ENCODE measurements around the gene TFF3. TPM values are rescaled to one million over a fixed set of nuclear protein-coding genes. Genes with fewer than 3 reads are reported as not detected.
A peak's percentile ranks its signal among the peaks of the same experiment; 100 is the strongest.

TFF3 gene
- polyA plus RNA-seq, 1 donor from 2014 or later, result not detected

- Mint-ChIP-seq H3K9me3 (no peaks in the 10 kb centered on the region), H3K4me1 (peaks cover 4 to 6% (median 6%) of the 10 kb centered on the region in 3 donors), H3K27me3 (peaks cover 12% of the 10 kb centered on the region), H3K4me3 (no peak overlapping the region), H3K27ac (peak overlapping the region in 1 of 3 donors; percentile 47), H3K36me3 (peaks cover 3% of the 10 kb centered on the region)
Measured at GRCh38 chr21:42340187-42341050, 25.2 kb upstream of the TFF3 start.

GRCh38 chr21:42338729-42339715, 23.8 kb upstream of the TFF3 start:
- Mint-ChIP-seq H3K27me3 (peaks cover 12% of the 10 kb centered on the region), H3K27ac (no peak overlapping the region), H3K4me3 (peak overlapping the region in 1 of 4 donors; percentile 5), H3K9me3 (no peaks in the 10 kb centered on the region), H3K36me3 (no peaks in the 10 kb centered on the region), H3K4me1 (peaks cover 4 to 6% (median 6%) of the 10 kb centered on the region in 3 donors)

GRCh38 chr21:42337830-42338728, 22.9 kb upstream of the TFF3 start:
- Mint-ChIP-seq H3K27ac (peak overlapping the region in 1 of 3 donors; percentile 3), H3K36me3 (no peaks in the 10 kb centered on the region), H3K27me3 (peaks cover 12% of the 10 kb centered on the region), H3K4me3 (peak overlapping the region in 1 of 4 donors; percentile 1), H3K4me1 (peaks cover 6% of the 10 kb centered on the region in 3 donors), H3K9me3 (no peaks in the 10 kb centered on the region)

DNA sequence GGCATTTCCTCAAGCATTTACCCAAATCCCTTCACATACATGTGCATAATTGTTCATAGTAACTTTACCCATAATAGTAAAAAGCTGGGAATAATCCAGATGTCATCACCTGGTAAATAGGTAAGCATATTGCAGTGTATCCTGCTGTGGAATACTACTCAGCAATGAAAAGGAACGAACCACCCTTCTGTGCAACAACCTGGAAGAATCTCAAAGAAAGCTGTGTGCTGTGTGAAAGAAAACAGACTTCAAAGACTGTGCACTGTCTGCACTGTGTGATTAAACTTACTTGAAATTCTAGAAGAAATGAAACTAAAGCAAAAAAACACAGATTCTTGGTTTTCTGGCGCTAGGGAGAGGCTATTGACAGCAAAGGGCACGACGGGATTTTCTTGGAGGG, 22.1 kb upstream of the TFF3 start:
- Mint-ChIP-seq H3K4me1 (peaks cover 6% of the 10 kb centered on the region in 3 donors), H3K27ac (no peak overlapping the region), H3K27me3 (peaks cover 15% of the 10 kb centered on the region), H3K4me3 (no peak overlapping the region), H3K9me3 (no peaks in the 10 kb centered on the region), H3K36me3 (no peaks in the 10 kb centered on the region)

GRCh38 chr21:42336054-42336453, 20.8 kb upstream of the TFF3 start:
- no peaks in the 10 kb centered on the region for H3K36me3 Mint-ChIP-seq
- H3K9me3 Mint-ChIP-seq, result peaks cover 2 to 12% (median 11%) of the 10 kb centered on the region in 3 donors
- H3K27me3 Mint-ChIP-seq, result peaks cover 22% of the 10 kb centered on the region
- H3K27ac Mint-ChIP-seq, result peak overlapping the region in 1 of 3 donors; percentile 39
- peaks cover 6% of the 10 kb centered on the region in 3 donors for H3K4me1 Mint-ChIP-seq
- no peak overlapping the region for H3K4me3 Mint-ChIP-seq

- H3K4me3 Mint-ChIP-seq, result no peak overlapping the region
- H3K27ac Mint-ChIP-seq, result peak overlapping the region in 1 of 3 donors; percentile 84
- H3K4me1 Mint-ChIP-seq, result peaks cover 1 to 6% (median 5%) of the 10 kb centered on the region in 3 donors
- no peaks in the 10 kb centered on the region for H3K36me3 Mint-ChIP-seq
- peaks cover 2 to 14% (median 14%) of the 10 kb centered on the region in 3 donors for H3K9me3 Mint-ChIP-seq
- H3K27me3 Mint-ChIP-seq, result peaks cover 23% of the 10 kb centered on the region
Measured at GRCh38 chr21:42332557-42333317, 17.5 kb upstream of the TFF3 start.

DNA sequence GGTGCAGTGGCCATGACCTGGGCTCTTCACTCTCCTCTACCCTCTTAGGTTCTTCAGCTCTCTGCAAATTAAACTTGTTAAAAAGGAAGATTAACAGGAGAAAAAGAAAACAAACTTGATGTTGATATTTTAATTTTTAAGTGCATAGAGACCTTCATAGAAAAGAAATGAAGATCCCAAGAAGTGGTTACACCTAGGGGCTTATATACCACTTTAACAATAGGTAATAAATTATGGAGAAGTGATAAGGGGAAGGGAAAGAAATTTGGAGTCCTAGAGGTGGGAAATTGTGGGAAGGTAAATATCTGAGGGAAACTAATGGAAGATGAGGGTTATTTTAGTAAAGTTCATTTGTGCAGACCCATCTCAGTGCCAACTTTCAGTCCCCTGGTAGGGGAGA, 16.5 kb upstream of the TFF3 start:
- peaks cover 2 to 14% (median 14%) of the 10 kb centered on the region in 3 donors for H3K9me3 Mint-ChIP-seq
- H3K4me3 Mint-ChIP-seq, result no peak overlapping the region
- no peaks in the 10 kb centered on the region for H3K36me3 Mint-ChIP-seq
- H3K27ac Mint-ChIP-seq, result no peak overlapping the region
- peaks cover 20% of the 10 kb centered on the region for H3K27me3 Mint-ChIP-seq
- H3K4me1 Mint-ChIP-seq, result peaks cover 0 to 4% (median 4%) of the 10 kb centered on the region in 3 donors

DNA sequence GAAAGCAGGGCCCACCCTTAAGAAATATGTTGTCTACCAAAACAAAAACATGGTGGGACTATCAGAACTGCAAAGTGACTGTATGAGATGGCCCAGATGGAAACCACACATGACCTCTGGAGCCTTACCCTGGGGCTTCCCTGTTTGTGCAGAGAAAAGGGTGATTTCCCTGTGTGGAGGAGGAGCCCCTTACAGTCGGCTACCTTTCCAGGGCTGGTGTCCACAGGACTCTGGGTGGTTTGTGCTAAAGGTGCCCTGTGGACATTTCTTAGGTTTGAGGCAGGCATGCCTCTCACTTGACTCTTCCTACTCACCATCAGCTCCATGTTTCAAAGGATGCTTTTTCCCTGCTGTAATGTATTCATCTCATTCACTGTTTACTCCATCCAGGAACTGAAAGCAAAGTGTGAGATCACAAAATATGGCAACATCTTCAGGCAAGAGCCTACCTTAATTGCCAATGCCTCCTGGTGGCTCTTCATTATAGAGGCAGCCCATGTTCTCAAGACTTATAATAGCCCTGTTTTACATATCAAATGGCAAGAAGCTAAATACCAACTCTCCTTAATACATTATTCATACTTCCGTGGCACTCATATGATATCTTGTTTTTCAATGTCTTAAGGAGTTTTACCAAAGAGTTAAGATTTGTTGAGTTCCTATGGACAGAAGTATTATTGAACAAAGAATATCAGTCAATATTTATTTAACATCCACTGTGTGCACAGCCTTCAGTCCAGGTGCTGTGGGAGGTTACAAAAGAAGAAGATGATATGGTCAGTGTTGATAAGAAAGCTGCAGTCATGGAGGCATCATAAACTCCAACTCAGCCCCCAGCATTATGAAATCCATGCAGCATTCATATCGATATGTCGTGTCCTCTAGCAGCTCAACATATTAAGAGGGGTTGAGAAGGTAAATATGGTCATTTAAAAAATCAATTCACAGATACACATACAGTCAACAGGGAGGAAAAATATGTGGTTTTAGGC, 15.5 kb upstream of the TFF3 start:
- H3K27me3 Mint-ChIP-seq, result peaks cover 17% of the 10 kb centered on the region
- H3K9me3 Mint-ChIP-seq, result peaks cover 2 to 14% (median 14%) of the 10 kb centered on the region in 3 donors
- peaks cover 0 to 4% (median 1%) of the 10 kb centered on the region in 3 donors for H3K4me1 Mint-ChIP-seq
- H3K27ac Mint-ChIP-seq, result no peak overlapping the region
- no peaks in the 10 kb centered on the region for H3K36me3 Mint-ChIP-seq
- H3K4me3 Mint-ChIP-seq, result no peak overlapping the region

GRCh38 chr21:42324896-42325295, 9.7 kb upstream of the TFF3 start:
- H3K27ac Mint-ChIP-seq, result no peak overlapping the region
- H3K36me3 Mint-ChIP-seq, result no peaks in the 10 kb centered on the region
- peaks cover 12% of the 10 kb centered on the region for H3K27me3 Mint-ChIP-seq
- H3K4me1 Mint-ChIP-seq, result peaks cover 0 to 3% (median 0%) of the 10 kb centered on the region in 3 donors
- no peaks in the 10 kb centered on the region for H3K9me3 Mint-ChIP-seq
- H3K4me3 Mint-ChIP-seq, result peak overlapping the region in 1 of 4 donors; percentile 19

GRCh38 chr21:42321845-42322244, 6.6 kb upstream of the TFF3 start:
- H3K4me3 Mint-ChIP-seq, result no peak overlapping the region
- peaks cover 10% of the 10 kb centered on the region for H3K27me3 Mint-ChIP-seq
- H3K27ac Mint-ChIP-seq, result no peak overlapping the region
- no peaks in the 10 kb centered on the region for H3K36me3 Mint-ChIP-seq
- H3K9me3 Mint-ChIP-seq, result no peaks in the 10 kb centered on the region
- peaks cover 7 to 11% (median 10%) of the 10 kb centered on the region in 3 donors for H3K4me1 Mint-ChIP-seq

GRCh38 chr21:42321231-42321630, 6.0 kb upstream of the TFF3 start:
- Mint-ChIP-seq H3K27ac (no peak overlapping the region), H3K27me3 (peaks cover 10% of the 10 kb centered on the region)

DNA sequence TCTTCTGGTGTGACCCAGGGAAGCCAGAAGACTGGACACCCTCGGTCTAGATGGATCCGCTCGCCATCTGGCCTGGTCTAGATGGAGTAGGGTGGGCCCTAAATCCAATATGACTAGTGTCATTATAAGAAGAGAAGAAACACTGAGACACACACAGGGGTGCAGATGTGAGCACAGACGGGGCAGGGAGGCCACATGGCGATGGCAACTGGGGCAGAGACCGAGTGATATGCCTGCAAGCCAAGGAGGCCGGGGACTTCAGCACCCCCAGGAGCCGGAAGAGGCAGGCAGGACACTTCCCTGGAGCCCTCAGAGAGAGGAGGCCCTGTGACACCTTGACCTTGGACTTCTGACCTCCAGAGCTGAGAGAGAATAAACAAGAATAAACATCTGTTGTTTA, 5.6 kb upstream of the TFF3 start:
- no peak overlapping the region for H3K4me3 Mint-ChIP-seq
- no peaks in the 10 kb centered on the region for H3K36me3 Mint-ChIP-seq
- H3K27me3 Mint-ChIP-seq, result peaks cover 10% of the 10 kb centered on the region
- no peaks in the 10 kb centered on the region for H3K9me3 Mint-ChIP-seq
- no peak overlapping the region for H3K27ac Mint-ChIP-seq
- peaks cover 7 to 11% (median 10%) of the 10 kb centered on the region in 3 donors for H3K4me1 Mint-ChIP-seq

More at GRCh38 chr21:42321231-42321630, 6.0 kb upstream of the TFF3 start:
- Mint-ChIP-seq H3K4me3 (no peak overlapping the region), H3K4me1 (peaks cover 7 to 11% (median 10%) of the 10 kb centered on the region in 3 donors), H3K36me3 (no peaks in the 10 kb centered on the region), H3K9me3 (no peaks in the 10 kb centered on the region)
